ENCODE measurements around the gene GALNT13.

Gene GALNT13

GRCh38 chr2:154392256-154392655 lies 520.5 kb downstream of the GALNT13 start:
- Histone ChIP-seq H3K27me3 (replicated peaks; ENCODE audit: insufficient read depth, low read length) (peaks cover 25% of the 10 kb centered on the region), H3K4me2 (ENCODE audit: low read depth, low read length) (peak overlapping the region; percentile 36; the same call in 1 of the 2 replicates), H3K9me3 (replicated peaks; ENCODE audit: insufficient read depth, low read length) (no peaks in the 10 kb centered on the region), H3K4me1 (ENCODE audit: low read length) (peaks cover 20% of the 10 kb centered on the region), H3K36me3 (replicated peaks; ENCODE audit: insufficient read depth, low read length) (no peaks in the 10 kb centered on the region), H3K27ac (ENCODE audit: low read length) (peak overlapping the region; percentile 35; the same call in 1 of the 2 replicates), H3K9me2 (replicated peaks; ENCODE audit: insufficient read depth, low read length) (no peaks in the 10 kb centered on the region), H3F3A (ENCODE audit: insufficient read depth, low read length) (peaks cover 13% of the 10 kb centered on the region), H3K4me3 (ENCODE audit: low read length) (no peak overlapping the region), H3K79me2 (ENCODE audit: low read length) (no peaks in the 10 kb centered on the region), H4K20me1 (ENCODE audit: insufficient read depth, low read length) (no peaks in the 10 kb centered on the region), H3K9ac (ENCODE audit: low read length) (no peak overlapping the region), H2AFZ (ENCODE audit: low read length) (no peak overlapping the region)
- DNase-seq = peak; percentile 86
- TF ChIP-seq EZH2phosphoT487 (IDR thresholded peaks at IDR 0.05; ENCODE audit: low read length) = no peak
- no peak for TF ChIP-seq EZH2 (optimal IDR thresholded peaks at IDR 0.05; ENCODE audit: low read depth, low read length)
- TF ChIP-seq, protein P1, sequence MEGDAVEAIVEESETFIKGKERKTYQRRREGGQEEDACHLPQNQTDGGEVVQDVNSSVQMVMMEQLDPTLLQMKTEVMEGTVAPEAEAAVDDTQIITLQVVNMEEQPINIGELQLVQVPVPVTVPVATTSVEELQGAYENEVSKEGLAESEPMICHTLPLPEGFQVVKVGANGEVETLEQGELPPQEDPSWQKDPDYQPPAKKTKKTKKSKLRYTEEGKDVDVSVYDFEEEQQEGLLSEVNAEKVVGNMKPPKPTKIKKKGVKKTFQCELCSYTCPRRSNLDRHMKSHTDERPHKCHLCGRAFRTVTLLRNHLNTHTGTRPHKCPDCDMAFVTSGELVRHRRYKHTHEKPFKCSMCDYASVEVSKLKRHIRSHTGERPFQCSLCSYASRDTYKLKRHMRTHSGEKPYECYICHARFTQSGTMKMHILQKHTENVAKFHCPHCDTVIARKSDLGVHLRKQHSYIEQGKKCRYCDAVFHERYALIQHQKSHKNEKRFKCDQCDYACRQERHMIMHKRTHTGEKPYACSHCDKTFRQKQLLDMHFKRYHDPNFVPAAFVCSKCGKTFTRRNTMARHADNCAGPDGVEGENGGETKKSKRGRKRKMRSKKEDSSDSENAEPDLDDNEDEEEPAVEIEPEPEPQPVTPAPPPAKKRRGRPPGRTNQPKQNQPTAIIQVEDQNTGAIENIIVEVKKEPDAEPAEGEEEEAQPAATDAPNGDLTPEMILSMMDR (IDR thresholded peaks at IDR 0.05; ENCODE audit: low read length) = no peak

- Histone ChIP-seq H3K36me3 (replicated peaks; ENCODE audit: insufficient read depth, low read length) (no peaks in the 10 kb centered on the region), H3F3A (ENCODE audit: insufficient read depth, low read length) (peaks cover 13% of the 10 kb centered on the region), H3K27ac (ENCODE audit: low read length) (no peak overlapping the region), H3K9me3 (replicated peaks; ENCODE audit: insufficient read depth, low read length) (no peaks in the 10 kb centered on the region), H3K4me2 (ENCODE audit: low read depth, low read length) (no peak overlapping the region), H4K20me1 (ENCODE audit: insufficient read depth, low read length) (no peaks in the 10 kb centered on the region), H3K4me1 (ENCODE audit: low read length) (peaks cover 20% of the 10 kb centered on the region), H3K27me3 (replicated peaks; ENCODE audit: insufficient read depth, low read length) (peaks cover 9% of the 10 kb centered on the region; the same call in 1 of the 2 replicates), H3K4me3 (ENCODE audit: low read length) (no peak overlapping the region), H3K9me2 (replicated peaks; ENCODE audit: insufficient read depth, low read length) (no peaks in the 10 kb centered on the region), H3K79me2 (ENCODE audit: low read length) (no peaks in the 10 kb centered on the region), H2AFZ (ENCODE audit: low read length) (no peak overlapping the region), H3K9ac (ENCODE audit: low read length) (no peak overlapping the region)
- DNase-seq = no peak
- TF ChIP-seq EZH2phosphoT487 (IDR thresholded peaks at IDR 0.05; ENCODE audit: low read length) (no peak), EZH2 (optimal IDR thresholded peaks at IDR 0.05; ENCODE audit: low read depth, low read length) (no peak)
- TF ChIP-seq, protein P1 (IDR thresholded peaks at IDR 0.05; ENCODE audit: low read length) = no peak
Measured at GRCh38 chr2:154394600-154394999, 522.9 kb downstream of the GALNT13 start.

DNA sequence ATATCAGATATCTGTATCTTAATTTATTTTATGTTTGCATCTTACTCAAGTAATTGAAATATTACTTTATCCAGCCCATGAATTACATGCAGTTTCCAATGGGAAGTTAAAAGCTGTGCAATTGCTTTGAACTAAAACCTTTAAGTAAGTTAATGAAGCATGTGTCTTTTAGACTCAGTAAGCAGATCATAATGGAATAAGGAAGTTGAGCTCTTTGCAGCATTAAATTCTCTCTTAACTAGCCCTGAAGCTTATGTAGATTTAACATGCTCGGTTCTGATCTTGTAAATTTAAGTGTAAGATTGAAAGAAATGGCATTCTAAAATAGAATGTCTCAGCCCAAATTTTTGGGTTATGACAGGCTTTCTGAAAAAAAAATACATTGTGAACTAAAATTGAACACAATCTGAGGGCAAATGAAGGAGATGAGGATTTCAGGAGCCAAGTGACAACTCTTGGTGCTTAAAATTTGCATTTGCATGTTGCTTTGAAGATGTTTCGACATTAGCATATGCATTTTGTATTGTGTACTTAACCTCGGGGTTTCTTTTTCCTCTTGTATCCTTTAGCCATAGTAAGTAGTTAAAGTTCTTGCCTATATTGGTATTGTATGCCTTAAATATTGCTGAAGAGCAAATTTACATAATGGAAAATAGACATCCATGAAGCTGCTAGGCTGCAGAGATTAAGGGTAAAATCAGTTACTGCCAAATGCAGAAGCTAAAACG lies 529.0 kb downstream of the GALNT13 start:
- no peaks in the 10 kb centered on the region for H3K4me1 ChIP-seq (ENCODE audit: low read length)
- H3K36me3 ChIP-seq (replicated peaks; ENCODE audit: insufficient read depth, low read length) = no peaks in the 10 kb centered on the region
- H3K4me3 ChIP-seq (ENCODE audit: low read length) = no peak overlapping the region
- H3K9me2 ChIP-seq (replicated peaks; ENCODE audit: insufficient read depth, low read length) = no peaks in the 10 kb centered on the region
- no peak overlapping the region for H2AFZ ChIP-seq (ENCODE audit: low read length)
- H4K20me1 ChIP-seq (ENCODE audit: insufficient read depth, low read length) = no peaks in the 10 kb centered on the region
- H3K9ac ChIP-seq (ENCODE audit: low read length) = no peak overlapping the region
- H3K9me3 ChIP-seq (replicated peaks; ENCODE audit: insufficient read depth, low read length) = no peaks in the 10 kb centered on the region
- TF ChIP-seq EZH2 (optimal IDR thresholded peaks at IDR 0.05; ENCODE audit: low read depth, low read length) = no peak
- TF ChIP-seq, protein P1 (IDR thresholded peaks at IDR 0.05; ENCODE audit: low read length) = no peak
- TF ChIP-seq EZH2phosphoT487 (IDR thresholded peaks at IDR 0.05; ENCODE audit: low read length) = no peak
- H3K27ac ChIP-seq (ENCODE audit: low read length) = no peak overlapping the region
- H3K79me2 ChIP-seq (ENCODE audit: low read length) = no peaks in the 10 kb centered on the region
- DNase-seq = no peak
- no peaks in the 10 kb centered on the region for H3K27me3 ChIP-seq (replicated peaks; ENCODE audit: insufficient read depth, low read length)
- no peak overlapping the region for H3K4me2 ChIP-seq (ENCODE audit: low read depth, low read length)
- H3F3A ChIP-seq (ENCODE audit: insufficient read depth, low read length) = no peaks in the 10 kb centered on the region

All from MM.1S (cell line).